GM18907 (cell line): ENCODE results near the gene IGFBP5.

ENCODE experiments used
- ATAC-seq: cut with Tn5 transposase; IDR thresholded peaks from one replicate; pipeline ENCODE4 v1.9.1; 2021; ENCODE audit warnings: mild to moderate bottlenecking, moderate library complexity; ENCODE audit not compliant: unreplicated experiment

The IGFBP5 gene

DNA sequence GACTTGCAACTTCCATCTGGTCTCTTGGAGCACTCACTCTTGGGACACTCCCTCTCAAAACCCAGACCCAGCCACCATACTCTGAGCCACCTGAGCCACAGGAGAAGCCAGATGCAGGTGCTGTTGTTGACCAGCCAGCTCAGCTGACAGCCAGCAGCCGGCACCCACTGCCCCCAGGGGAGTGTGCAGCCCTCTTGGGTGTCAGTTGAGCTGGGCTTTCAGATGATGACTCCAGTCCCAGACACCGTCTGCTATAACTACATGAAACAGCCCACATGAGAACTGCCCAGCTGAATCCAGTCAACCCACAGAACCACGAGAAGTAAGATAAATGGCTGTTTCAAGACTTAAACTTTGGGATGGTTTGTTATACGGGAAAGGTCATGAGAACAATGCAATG, 72.8 kb downstream of the IGFBP5 start:
- ATAC-seq, result no peak
